ES-I3 (cell line): ENCODE data around the gene FIBIN.

ENCODE experiments used
- H3K36me3 ChIP-seq: 2 replicates; pipeline ENCODE4 v1.6.1; 2013; ENCODE audit warnings: mild to moderate bottlenecking, low read length, control low read depth, moderate library complexity; ENCODE audit not compliant: insufficient read depth
- H3K4me1 ChIP-seq: 2 replicates; pipeline ENCODE4 v1.6.1; 2013; ENCODE audit warnings: mild to moderate bottlenecking, control low read depth, low read length; ENCODE audit not compliant: insufficient read depth
- H3K9ac ChIP-seq: 2 replicates; pipeline ENCODE4 v1.6.1; 2013; ENCODE audit warnings: low read depth, mild to moderate bottlenecking, low read length, moderate library complexity
- H3K9me3 ChIP-seq: 2 replicates; pipeline ENCODE4 v1.6.1; 2013; ENCODE audit warnings: mild to moderate bottlenecking, low read length, moderate library complexity; ENCODE audit not compliant: control insufficient read depth, insufficient read depth

FIBIN gene

DNA sequence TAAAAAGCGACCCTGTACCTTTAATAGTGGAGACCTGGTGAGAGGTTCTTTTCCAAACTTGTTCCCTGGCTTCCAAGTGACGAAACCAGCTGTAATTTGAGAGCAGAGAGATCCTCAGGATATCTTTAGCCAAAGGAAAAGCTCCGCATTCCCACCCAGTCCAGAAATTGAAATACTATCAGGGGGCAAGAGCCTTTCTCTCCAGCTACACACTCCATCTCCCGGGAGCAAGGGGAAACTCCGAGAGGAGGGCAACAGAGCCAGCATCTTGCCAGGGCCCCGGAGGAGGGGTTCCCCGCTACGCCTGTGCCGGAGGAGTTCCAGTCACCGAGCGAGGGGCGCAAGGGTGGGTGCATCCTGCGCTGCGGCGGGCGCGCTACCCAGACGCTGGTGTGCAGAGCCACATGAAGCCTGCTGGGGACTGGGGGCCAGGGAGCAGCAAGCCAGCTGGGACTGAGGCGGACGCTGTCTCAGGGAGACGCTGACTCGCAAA is at the start of gene FIBIN:
Gene FIBIN, plus strand, starts transcription at position 148 of the 493 bp plus-strand sequence. CDS start 415 bp downstream, outside the sequence.
- Histone ChIP-seq H3K4me1 (no peaks in the 10 kb centered on the region), H3K36me3 (no peaks in the 10 kb centered on the region), H3K9me3 (no peaks in the 10 kb centered on the region), H3K9ac (peak within 1 kb of the TSS; percentile 46; the same call in 1 of the 2 replicates)

GRCh38 chr11:26944866-26945664 is 48.8 kb upstream of the FIBIN start:
- Histone ChIP-seq H3K9me3 (no peaks in the 10 kb centered on the region), H3K4me1 (no peaks in the 10 kb centered on the region; the same call in 1 of the 2 replicates), H3K36me3 (no peaks in the 10 kb centered on the region), H3K9ac (no peak overlapping the region)

DNA sequence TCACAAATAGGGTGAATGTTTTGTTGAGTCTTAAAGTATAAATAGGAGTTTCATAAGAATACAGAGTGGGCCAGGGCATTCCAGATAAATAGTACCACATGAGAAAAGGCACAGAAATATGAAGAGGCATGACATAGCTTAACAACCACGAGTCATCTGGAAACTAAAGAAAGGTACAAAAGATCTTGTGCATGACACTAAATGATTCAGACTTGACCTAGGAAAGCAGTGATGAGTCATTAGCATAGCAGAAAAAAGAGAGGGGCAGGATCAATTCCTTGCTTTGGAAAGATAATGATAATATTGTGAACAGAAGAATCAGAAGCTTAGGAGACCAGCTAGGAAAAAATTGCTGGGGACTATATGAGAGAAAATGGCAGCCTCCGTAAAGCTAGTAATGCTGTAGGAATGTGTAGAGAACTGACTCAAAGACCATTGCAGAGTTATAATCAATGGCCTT is 47.6 kb upstream of the FIBIN start:
- H3K9ac ChIP-seq: no peak overlapping the region
- no peaks in the 10 kb centered on the region for H3K36me3 ChIP-seq
- H3K9me3 ChIP-seq: no peaks in the 10 kb centered on the region
- H3K4me1 ChIP-seq: no peaks in the 10 kb centered on the region; the same call in 1 of the 2 replicates

DNA sequence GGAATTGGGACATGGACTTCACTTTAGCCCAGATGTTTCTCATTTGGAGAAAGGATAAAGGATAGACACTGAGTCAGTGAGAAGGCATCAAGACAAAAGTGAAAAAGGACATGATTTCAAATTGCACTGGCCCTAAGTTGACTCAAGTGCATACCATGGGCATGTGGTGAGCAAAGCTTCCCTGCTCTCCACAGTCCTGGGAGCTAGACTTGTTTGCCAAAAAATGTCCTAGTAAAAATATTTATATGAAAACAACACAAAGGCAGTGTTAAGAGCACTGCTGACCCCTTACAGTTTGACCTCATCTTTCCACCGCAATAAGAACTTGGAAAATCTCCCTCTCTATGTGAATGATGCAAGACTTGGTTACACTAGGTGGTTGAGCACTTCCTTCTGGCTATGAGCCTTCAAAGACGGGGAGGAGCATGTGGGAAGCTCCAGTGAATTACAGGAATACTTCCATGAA is 46.5 kb upstream of the FIBIN start:
- no peaks in the 10 kb centered on the region for H3K9me3 ChIP-seq
- H3K9ac ChIP-seq: no peak overlapping the region
- no peaks in the 10 kb centered on the region for H3K36me3 ChIP-seq
- peaks cover 9% of the 10 kb centered on the region for H3K4me1 ChIP-seq

- H3K4me1 ChIP-seq: peaks cover 9% of the 10 kb centered on the region
- H3K9me3 ChIP-seq: no peaks in the 10 kb centered on the region
- H3K9ac ChIP-seq: no peak overlapping the region
- no peaks in the 10 kb centered on the region for H3K36me3 ChIP-seq
These were observed 45.8 kb upstream of the FIBIN start for GRCh38 chr11:26947904-26948639.

DNA sequence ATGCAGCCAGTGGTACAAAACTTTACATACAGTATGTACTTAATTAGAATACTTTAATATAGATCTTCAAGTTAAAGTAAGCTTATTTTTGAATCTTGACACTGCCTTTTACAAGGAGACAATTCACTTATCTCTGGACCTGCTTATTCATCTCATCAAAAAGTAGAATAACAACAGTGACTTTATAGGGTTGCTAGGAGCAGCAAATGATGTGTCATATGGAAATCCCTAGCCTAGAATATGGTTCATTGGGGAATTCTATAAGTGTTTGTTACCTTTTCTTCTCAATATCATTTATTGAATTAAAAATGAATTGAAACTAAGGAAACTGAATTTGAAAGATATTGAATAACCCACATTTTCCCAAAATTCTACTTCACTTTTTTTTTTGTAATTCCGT is 45.0 kb upstream of the FIBIN start:
- H3K4me1 ChIP-seq: peaks cover 9% of the 10 kb centered on the region
- H3K36me3 ChIP-seq: no peaks in the 10 kb centered on the region
- no peak overlapping the region for H3K9ac ChIP-seq
- H3K9me3 ChIP-seq: no peaks in the 10 kb centered on the region

GRCh38 chr11:26949846-26950245 is 44.1 kb upstream of the FIBIN start:
- peaks cover 9% of the 10 kb centered on the region for H3K4me1 ChIP-seq
- no peak overlapping the region for H3K9ac ChIP-seq
- no peaks in the 10 kb centered on the region for H3K36me3 ChIP-seq
- H3K9me3 ChIP-seq: no peaks in the 10 kb centered on the region

GRCh38 chr11:26950260-26950719 is 43.6 kb upstream of the FIBIN start:
- Histone ChIP-seq H3K9ac (no peak overlapping the region), H3K9me3 (no peaks in the 10 kb centered on the region), H3K36me3 (no peaks in the 10 kb centered on the region), H3K4me1 (peaks cover 9% of the 10 kb centered on the region)

DNA sequence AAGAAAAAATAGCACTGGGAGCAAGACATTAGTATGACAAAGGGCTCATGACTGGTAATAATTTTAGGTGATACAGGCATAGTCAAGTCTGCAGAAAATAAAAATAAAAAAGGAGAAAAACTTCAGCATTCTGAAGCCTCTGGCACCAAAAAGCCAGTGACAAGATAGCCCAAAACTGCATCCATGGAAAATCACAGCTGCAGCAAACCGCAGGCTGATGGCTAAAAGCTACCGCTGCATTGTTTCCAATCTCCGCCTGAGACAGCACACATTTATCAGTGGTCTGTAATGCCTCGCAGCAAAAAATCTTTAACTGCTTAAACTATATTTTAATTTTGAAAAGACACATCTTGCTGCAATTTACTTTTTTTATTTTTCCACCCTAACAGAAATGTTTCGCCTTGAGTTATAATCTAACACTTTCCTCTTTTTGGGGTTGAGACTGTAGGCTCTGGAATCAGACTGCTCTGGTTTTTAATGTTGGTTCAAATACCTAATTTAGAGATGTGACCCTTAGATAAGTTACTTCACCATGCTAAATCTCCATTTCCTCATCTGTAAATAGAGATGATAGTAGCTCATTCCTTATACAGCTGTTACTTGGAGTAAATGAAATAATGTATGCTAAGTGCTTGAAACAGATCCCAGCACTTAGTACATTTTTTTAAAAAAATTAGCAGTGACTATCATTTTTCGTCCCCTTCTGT is 42.0 kb upstream of the FIBIN start:
- Histone ChIP-seq H3K9me3 (no peaks in the 10 kb centered on the region), H3K4me1 (peaks cover 9% of the 10 kb centered on the region), H3K36me3 (no peaks in the 10 kb centered on the region), H3K9ac (no peak overlapping the region)

GRCh38 chr11:26953770-26954392 is 40.0 kb upstream of the FIBIN start:
- Histone ChIP-seq H3K4me1 (peaks cover 9% of the 10 kb centered on the region), H3K36me3 (no peaks in the 10 kb centered on the region), H3K9me3 (no peaks in the 10 kb centered on the region), H3K9ac (no peak overlapping the region)

DNA sequence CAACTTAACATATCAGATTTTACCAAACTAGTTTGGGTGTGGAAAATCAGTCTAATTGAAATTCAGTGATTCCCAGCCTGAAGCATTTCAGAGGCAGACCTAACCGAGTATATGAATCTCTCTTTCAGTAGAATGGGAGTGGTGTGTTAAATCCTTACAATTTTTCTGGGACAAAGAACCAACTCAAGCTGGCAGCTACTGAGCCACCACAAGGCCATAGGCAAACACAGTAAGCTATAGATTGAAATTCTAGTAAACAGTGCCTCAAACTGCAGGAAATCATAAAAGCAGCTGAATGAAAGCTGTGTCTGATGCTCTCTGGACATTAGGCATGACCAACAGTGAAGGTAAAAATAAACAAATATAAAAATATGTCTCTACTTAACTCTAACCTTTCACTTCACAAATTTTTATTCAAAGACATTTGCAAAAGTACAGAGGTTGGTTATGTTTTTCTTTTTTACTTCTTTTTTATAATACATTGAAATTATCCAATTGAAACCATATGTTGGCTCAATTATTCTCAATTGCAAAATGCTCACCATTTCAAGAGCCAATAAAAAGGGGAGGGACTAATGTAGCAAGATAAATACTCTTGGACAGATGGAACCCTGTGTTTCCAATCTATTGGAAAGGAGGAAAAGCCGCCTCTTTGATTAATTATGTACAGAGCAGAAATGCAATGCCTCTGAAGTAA is 35.8 kb upstream of the FIBIN start:
- Histone ChIP-seq H3K9ac (no peak overlapping the region), H3K9me3 (no peaks in the 10 kb centered on the region), H3K4me1 (no peaks in the 10 kb centered on the region), H3K36me3 (no peaks in the 10 kb centered on the region)

- Histone ChIP-seq H3K4me1 (no peaks in the 10 kb centered on the region), H3K9me3 (no peaks in the 10 kb centered on the region), H3K36me3 (no peaks in the 10 kb centered on the region), H3K9ac (no peak overlapping the region)
These were observed 35.2 kb upstream of the FIBIN start for GRCh38 chr11:26958702-26959049.

DNA sequence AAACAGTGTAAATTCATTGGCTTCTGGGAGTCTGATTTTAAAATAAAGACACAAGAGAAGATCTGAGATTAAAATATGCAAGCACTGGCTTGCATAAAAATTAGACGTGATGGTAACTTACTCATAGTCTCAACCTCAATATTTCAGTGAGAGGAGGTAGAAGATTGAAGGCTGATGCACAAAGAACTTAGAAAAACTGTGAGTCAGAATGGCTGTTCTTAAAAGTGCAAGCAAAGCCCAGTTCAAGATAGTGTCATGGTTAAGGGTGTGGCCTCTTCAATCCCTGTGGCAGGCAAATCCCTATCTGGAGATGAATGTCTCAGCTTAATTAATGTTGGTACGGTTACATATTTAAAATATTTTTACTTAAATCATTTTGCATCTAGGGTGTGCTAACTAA is 33.6 kb upstream of the FIBIN start:
- H3K36me3 ChIP-seq: no peaks in the 10 kb centered on the region
- no peak overlapping the region for H3K9ac ChIP-seq
- H3K4me1 ChIP-seq: no peaks in the 10 kb centered on the region
- H3K9me3 ChIP-seq: no peaks in the 10 kb centered on the region
